ENCODE results near the gene SLC6A20. TPM values are rescaled to one million over a fixed set of nuclear protein-coding genes. Genes with fewer than 3 reads are reported as not detected.

The SLC6A20 gene
- total RNA-seq, 1 donor from 2014 or later: not detected

- no peak overlapping the region for H3K27ac Mint-ChIP-seq
- CTCF ChIA-PET: interaction anchor here (0.9 kb wide), 1 partner anchor 66 kb away, joined by 3 read pairs; no protein-coding TSS in a partner anchor
- TF ChIP-seq CTCF (IDR thresholded peaks at IDR 0.05): no peak
- DNase-seq (no peak), ATAC-seq (ENCODE audit: low read depth) (no peak)
- H3K9me3 Mint-ChIP-seq: no peaks in the 10 kb centered on the region
- H3K4me3 Mint-ChIP-seq: no peak overlapping the region
- POLR2A ChIA-PET: no interaction called here
- H3K36me3 Mint-ChIP-seq (ENCODE audit: low read depth): peaks cover 65% of the 10 kb centered on the region
- no peaks in the 10 kb centered on the region for H3K27me3 Mint-ChIP-seq
- intact Hi-C loops (cut with micrococcal nuclease): no loop called here
- H3K4me1 Mint-ChIP-seq: no peaks in the 10 kb centered on the region
These were observed 30.0 kb upstream of the SLC6A20 start for GRCh38 chr3:45826321-45826720.

DNA sequence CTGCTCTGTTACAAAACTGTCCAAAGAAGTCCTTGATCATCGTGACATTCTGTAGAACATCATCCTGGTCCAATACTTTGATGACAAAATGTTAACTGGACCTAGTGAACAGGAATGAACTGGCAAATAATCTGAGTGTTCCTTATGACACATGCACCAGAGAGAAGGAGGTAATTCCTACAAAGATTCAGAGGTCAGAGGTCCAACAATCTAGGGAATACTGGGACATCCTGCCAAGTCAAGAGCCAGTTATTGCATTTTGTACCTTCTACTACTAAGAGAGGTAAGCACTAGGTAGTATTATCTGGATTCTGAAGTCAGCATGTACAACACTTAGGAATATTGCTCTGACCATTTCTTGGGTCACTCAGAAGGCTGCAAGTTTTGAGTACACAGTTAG is 24.8 kb upstream of the SLC6A20 start:
- Mint-ChIP-seq H3K27me3 (no peaks in the 10 kb centered on the region), H3K9me3 (peaks cover 4% of the 10 kb centered on the region), H3K36me3 (ENCODE audit: low read depth) (peaks cover 34% of the 10 kb centered on the region), H3K4me1 (peaks cover 7% of the 10 kb centered on the region), H3K4me3 (no peak overlapping the region), H3K27ac (no peak overlapping the region)
- ATAC-seq (ENCODE audit: low read depth): no peak
- intact Hi-C loops (cut with micrococcal nuclease): no loop called here
- POLR2A ChIA-PET: no interaction called here
- CTCF ChIA-PET: interaction anchor here (1.1 kb wide), 1 partner anchor 161 kb away, joined by 3 read pairs; no protein-coding TSS in a partner anchor
- no peak for TF ChIP-seq CTCF (IDR thresholded peaks at IDR 0.05)
- DNase-seq: no peak

DNA sequence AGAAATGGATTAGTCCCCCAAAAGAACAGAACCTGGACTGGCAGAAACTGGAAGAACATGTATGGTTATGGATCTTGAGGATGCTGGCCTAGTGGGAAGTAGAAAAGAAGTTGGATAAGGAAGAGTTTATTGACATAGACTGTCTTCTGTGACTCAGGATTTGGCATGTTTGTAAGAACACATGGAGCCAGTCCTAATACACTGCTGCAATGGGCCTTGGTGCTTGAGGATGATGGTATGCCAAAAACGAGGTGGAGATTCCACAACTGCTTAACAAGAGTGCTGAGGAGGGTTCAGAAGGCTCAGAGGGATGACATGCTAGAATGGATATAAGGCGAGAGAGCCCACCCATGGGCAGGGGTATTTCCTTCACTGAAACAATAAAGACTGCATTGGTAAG is 23.2 kb upstream of the SLC6A20 start:
- Mint-ChIP-seq H3K36me3 (ENCODE audit: low read depth) (peaks cover 23% of the 10 kb centered on the region), H3K27ac (no peak overlapping the region), H3K27me3 (no peaks in the 10 kb centered on the region), H3K4me3 (no peak overlapping the region), H3K9me3 (peaks cover 4% of the 10 kb centered on the region), H3K4me1 (peaks cover 17% of the 10 kb centered on the region)
- no peak for ATAC-seq (ENCODE audit: low read depth)
- no peak for TF ChIP-seq CTCF (IDR thresholded peaks at IDR 0.05)
- ChIA-PET POLR2A (no interaction called here), CTCF (no interaction called here)
- DNase-seq: no peak
- intact Hi-C loops (cut with micrococcal nuclease): no loop called here

GRCh38 chr3:45817831-45818522 is 21.6 kb upstream of the SLC6A20 start:
- Mint-ChIP-seq H3K36me3 (ENCODE audit: low read depth) (peaks cover 17% of the 10 kb centered on the region), H3K27me3 (no peaks in the 10 kb centered on the region), H3K9me3 (peaks cover 4% of the 10 kb centered on the region), H3K27ac (no peak overlapping the region), H3K4me3 (no peak overlapping the region), H3K4me1 (peaks cover 23% of the 10 kb centered on the region)
- no peak for ATAC-seq (ENCODE audit: low read depth)
- POLR2A ChIA-PET: no interaction called here
- intact Hi-C loops (cut with micrococcal nuclease): no loop called here
- CTCF ChIA-PET: no interaction called here
- DNase-seq: no peak
- no peak for TF ChIP-seq CTCF (IDR thresholded peaks at IDR 0.05)

DNA sequence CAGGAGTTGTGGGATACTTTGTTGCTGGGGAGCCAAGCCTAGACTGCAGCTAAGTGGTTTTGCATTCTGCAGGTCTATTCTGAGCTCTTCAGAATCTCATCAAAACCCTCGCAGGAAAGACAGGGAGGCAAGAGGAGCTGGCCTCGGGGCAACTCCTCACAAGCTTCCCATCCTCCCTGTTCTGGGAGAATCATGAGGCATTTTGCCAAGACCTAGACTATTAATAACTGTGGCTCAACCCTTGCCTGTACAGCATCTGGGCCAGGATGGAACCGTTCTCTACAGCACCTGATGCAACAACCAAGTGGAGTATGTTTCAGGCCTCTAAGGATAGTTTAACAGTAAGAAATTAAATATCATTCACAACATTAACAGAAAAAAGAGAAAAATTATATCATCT is 20.2 kb upstream of the SLC6A20 start:
- no peak for TF ChIP-seq CTCF (IDR thresholded peaks at IDR 0.05)
- ChIA-PET POLR2A (interaction anchor here (0.6 kb wide), 1 partner anchor 31 kb away, joined by 3 read pairs; no protein-coding TSS in a partner anchor), CTCF (no interaction called here)
- intact Hi-C loops (cut with micrococcal nuclease): no loop called here
- H3K27me3 Mint-ChIP-seq: no peaks in the 10 kb centered on the region
- ATAC-seq (ENCODE audit: low read depth) (no peak), DNase-seq (no peak)
- no peak overlapping the region for H3K27ac Mint-ChIP-seq
- no peak overlapping the region for H3K4me3 Mint-ChIP-seq
- peaks cover 8% of the 10 kb centered on the region for H3K36me3 Mint-ChIP-seq (ENCODE audit: low read depth)
- peaks cover 4% of the 10 kb centered on the region for H3K9me3 Mint-ChIP-seq
- peaks cover 23% of the 10 kb centered on the region for H3K4me1 Mint-ChIP-seq
